Astrocyte of the hippocampus (primary cell): Measurements from ENCODE around the gene TMEM135.
"Not testable (repeated sequence)": the region's sequence is repeated elsewhere in the genome, so short reads cannot be mapped to it uniquely, and the experiment has no call there.

Experiments used
- DNase-seq: peaks from one replicate; pipeline ENCODE4 v3.0.0; 2011; ENCODE audit warnings: low read depth, low spot score

TMEM135 gene

DNA sequence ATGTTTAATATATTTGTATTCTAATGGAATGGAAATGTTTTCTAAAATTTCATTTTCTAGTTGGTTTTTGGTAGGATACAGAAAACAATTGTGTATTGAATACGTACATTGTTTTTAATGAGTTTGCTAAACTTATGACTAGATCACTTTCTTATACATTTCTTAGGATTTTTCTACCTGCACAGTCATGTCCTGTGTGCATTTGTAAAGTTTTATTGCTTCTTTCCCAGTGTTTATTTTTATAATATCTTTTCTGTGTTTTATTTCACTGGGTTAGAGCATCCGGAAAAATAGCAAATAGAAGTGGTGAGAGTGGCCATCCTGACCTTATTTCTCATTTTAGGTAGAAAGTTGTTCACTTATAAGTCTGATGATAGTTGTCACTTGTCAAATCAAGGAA is 103.6 kb downstream of the TMEM135 start:
- no peak for DNase-seq

DNA sequence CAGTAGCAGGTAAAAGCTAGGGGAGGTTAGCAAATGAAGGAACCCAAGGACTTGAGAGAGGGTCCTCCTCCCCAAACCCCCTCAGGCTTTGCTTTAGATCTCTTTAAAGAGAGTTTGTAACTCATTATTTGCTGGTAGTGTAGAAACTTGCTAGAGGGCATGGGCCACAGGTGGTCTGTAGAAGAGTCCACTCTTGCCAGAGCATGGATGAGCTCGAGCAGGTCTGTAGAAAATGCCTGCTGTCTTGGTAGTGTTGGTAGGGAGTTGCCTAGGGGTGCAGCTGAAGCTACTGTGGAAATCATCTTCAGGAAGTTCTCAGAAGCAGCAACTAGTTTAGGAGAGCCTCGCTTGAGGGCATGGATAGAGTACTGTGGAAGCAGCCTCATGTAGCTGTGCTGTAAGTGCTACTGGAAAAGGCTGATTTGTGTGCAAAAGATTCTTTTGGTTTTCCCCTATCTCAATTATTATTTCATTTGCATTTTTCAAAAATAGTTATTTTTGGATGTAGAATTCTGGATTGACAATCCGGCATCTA is 104.3 kb downstream of the TMEM135 start:
- no peak for DNase-seq

- DNase-seq, result no peak
Measured at GRCh38 chr11:87142594-87142993, 104.9 kb downstream of the TMEM135 start.

DNA sequence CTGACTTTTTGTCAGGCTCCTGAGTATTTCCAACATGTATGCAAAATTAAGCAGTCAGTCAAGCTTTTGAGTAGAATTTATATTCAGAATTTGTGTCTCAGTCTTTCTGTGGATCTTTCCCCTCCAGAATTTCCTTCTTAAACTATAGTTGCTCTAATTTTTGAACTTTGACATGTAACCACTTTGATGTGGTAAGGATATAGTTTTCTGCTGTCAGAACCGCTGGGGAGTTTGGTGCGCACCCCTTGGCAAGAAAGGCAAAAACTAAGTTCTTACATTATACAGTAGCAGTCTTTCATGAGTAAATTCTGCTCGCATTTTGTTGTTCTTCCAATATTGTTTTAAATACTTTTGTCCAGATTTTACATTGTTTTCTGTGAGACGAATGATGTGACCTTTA is 105.9 kb downstream of the TMEM135 start:
- no peak for DNase-seq

DNA sequence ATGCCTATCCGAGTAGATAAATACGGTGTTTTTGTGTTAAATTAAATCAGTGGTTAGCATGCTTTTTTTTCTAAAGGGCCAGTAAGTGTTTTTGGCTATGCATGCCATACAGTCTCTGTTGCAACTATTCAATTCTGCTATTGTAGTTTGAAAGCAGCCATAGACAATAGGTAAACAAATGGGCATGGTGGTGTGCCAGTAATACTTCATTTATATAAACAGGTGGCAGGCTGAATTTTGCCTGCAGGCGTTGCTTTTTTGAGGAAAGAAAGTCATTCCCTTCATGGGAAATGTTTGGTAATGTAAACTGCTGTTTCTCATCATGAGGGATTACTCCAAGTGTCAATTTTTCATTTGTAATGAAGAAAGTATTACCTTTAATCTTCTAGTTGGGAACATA is 106.5 kb downstream of the TMEM135 start:
- no peak for DNase-seq

- no peak for DNase-seq
Measured at GRCh38 chr11:87148749-87149148, 111.0 kb downstream of the TMEM135 start.

DNA sequence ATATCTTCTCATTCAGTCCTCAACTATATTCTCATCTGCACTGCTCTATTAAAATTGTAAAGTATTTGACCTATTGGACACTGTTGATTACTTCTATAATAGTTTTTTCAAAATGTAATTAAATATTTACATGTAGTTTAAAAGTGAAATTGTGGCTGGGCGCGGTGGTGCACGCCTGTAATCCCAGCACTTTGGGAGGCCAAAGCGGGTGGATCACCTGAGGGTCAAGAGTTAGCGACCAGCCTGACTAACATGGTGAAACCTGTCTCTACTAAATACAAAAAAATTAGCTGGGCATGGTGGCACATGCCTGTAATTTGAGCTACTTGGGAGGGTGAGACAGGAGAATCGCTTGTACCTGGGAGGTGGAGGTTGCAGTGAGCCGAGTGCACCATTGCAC is 112.0 kb downstream of the TMEM135 start:
- DNase-seq, result not testable (repeated sequence)

- DNase-seq, result no peak
Measured at GRCh38 chr11:87150936-87151335, 113.2 kb downstream of the TMEM135 start.

DNA sequence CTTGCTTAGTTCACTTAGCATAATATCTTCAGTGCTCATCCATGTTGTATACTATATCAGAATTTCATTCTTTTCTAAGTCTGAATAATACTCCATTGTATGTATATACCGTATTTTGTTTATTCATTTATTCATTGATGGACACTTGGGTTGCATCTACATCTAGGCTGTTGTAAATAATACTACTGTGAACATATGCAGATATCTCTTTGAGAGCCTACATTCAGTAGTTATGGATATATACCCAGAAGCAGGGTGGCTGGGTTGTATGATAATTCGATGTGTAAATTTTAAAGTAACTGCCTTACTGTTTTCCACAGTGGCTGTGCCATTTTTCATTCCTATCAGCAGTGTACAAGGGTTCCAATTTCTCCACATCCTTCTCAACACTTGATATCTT is 116.5 kb downstream of the TMEM135 start:
- DNase-seq, result no peak

GRCh38 chr11:87156970-87157369 is 119.2 kb downstream of the TMEM135 start:
- DNase-seq, result no peak

- DNase-seq, result not testable (repeated sequence)
Measured at GRCh38 chr11:87169076-87169475, 131.3 kb downstream of the TMEM135 start.

DNA sequence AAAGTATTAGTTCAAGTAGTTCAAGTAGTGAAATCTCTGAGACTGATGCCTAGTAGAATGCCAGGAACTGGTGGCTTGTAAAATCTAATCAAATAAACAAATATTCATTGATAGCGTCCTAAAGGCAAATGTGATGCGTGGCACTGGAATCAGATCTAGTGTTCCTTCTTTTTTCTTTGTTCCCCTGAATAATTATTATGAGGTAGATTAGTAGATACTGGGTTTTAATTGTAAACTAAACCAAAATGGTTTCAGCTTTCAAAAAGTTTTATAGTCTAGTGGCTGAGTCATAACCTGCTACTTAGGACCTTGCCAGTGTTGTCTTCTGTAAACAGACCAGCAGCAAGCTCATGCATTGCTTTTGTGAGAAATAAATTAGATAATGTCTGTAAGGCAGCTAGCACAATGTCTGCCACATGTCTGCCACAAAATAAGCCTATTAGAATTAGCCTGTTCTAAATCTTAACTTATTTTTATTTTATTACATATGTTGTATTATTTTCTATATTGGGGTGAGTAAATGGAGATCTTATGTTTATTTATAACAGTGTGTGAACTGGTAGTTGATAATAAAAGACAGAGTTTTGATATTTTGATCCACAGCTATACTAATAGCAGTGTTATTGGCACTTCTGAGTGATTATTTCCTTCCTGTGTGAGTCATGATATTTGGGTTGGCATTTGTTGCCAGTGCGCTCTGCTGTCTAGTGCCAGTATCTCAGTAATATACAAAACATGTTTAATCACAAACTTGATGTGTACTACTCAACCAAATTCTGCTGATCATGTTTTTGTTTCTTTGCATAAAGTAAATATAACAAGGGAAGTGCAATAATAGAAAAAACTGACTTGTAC is 135.7 kb downstream of the TMEM135 start:
- DNase-seq, result peak; percentile 61

DNA sequence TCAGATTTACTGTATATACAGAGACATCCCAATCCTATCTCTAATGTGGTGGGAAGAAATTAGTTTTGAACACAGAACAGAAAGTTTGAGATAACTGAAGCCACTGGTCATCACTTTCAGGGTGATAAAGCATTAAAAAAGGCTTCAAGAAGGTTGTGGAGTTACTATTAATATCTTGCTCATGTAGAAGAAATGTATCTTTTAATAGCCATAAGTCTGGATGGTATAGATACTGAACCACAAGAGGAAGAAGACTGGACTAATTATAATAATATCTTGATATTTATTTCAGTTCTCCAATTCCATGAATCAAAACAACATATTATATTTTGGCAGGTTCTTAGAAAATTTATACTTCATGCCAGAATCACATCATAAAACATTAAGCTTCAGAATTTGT is 137.1 kb downstream of the TMEM135 start:
- DNase-seq, result no peak

DNA sequence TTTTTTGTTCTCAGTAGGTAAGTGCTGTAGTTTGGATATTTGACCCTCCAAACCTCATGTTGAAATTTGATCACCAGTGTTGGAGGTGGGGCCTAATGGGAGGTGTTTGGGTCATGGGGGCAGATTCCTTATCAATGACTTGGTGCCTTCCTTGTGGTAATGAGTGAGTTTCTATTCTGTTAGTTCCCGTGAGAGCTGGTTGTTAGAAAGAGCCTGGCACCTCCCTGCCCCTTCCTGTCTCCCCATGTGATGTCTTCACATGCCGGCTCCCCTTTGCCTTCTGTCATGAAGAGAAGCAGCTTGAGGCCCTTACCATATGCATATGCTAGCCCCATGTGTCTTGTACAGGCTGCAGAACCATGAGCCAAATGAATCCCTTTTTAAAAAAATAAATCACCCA is 138.3 kb downstream of the TMEM135 start:
- DNase-seq, result no peak

- DNase-seq, result no peak
Measured at GRCh38 chr11:87179621-87180020, 141.9 kb downstream of the TMEM135 start.

DNA sequence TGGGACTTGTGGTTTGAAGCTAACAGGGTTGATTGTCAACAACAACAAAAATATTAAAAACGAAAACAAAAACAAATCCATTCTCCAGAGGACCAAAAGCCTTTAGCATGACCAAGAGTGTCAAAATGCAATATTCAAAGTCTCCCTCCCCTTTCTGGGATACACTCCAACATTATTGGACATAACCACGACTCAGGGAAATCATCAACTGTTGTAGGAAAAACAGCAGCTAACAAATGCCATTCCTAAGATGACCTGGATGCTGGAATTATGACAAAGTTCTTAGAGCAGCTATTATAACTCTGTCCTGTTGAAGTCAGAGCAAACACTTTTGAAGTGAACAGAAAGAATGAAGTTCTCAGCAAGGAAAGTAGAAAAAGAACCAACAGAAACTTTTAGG is 143.0 kb downstream of the TMEM135 start:
- DNase-seq, result peak; percentile 71

GRCh38 chr11:87181143-87181542 is 143.4 kb downstream of the TMEM135 start:
- no peak for DNase-seq

GRCh38 chr11:87185228-87185627 is 147.5 kb downstream of the TMEM135 start:
- DNase-seq, result no peak

DNA sequence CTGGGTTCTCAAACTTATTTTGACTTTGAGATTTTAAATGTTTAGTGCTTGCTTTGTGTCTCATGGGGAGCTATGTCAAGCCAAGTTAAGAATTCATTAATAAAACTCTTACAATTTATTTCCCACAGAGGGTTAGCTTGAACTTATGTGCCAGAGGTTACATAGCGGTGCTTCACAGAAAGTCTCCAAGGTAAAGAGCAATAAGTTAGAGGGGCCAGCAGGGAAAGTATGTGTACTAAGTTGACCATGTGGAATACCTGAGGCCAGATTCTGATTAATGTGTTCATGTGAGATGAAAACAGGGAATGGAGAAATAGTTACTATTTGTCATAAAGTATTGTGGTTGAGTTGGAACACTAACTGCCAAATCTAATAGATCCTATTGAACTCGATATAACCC is 149.3 kb downstream of the TMEM135 start:
- no peak for DNase-seq

DNA sequence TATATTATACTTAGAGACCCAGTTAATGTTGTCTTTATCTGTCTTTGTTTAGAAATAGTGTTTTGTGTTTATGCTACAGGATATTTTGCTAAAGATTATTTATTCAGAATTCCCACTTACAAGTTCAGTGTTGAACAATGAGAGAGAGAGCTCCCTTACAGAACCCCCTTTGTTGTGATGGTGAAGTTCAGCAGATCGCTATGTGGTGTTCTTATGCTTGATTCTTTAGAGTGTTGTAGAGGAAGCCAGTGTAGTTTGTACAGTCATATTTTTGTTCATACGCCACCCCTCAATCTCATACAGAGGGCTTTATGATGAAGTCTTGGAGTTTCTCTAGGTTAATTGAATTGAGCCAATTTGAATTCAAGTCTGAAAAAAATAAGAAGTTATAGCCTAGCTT is 150.2 kb downstream of the TMEM135 start:
- DNase-seq, result no peak

DNA sequence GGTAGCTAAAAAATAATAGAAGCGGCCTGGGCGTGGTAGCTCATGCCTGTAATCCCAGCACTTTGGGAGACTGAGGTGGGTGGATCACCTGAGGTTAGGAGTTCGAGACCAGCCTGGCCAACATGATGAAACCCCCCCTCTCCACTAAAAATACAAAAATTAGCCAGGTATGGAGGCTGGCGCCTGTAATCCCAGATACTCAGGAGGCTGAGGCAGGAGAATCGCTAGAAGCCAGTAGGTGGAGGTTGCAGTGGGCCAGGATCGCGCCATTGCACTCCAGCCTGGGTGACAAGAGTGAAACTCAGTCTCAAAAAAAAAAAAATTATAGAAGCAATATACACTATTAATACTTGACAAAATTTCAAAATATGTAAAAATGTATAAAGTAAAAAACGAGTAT is 150.7 kb downstream of the TMEM135 start:
- not testable (repeated sequence) for DNase-seq

GRCh38 chr11:87188921-87189320 is 151.2 kb downstream of the TMEM135 start:
- not testable (repeated sequence) for DNase-seq

GRCh38 chr11:87190071-87190470 is 152.3 kb downstream of the TMEM135 start:
- no peak for DNase-seq
